ENCODE data around the gene SNAP29. TPM values are rescaled to one million over a fixed set of nuclear protein-coding genes. Genes with fewer than 3 reads are reported as not detected.
"Not testable (repeated sequence)": the region's sequence is repeated elsewhere in the genome, so short reads cannot be mapped to it uniquely, and the experiment has no call there.

SNAP29 gene
- polyA plus RNA-seq, 1 experiment: 34.6 TPM

- CTCF ChIA-PET: interaction anchor here (1.0 to 2.1 kb wide), 3 partner anchors 10 to 22 kb away, joined by 3 to 6 read pairs (median 4); partner anchors contain the start of gene CRKL
- POLR2A ChIA-PET; H3K36me3 ChIP-seq (ENCODE audit: control insufficient read depth, insufficient read depth, low read length); DNase-seq (ENCODE audit: low read depth); H3K27me3 ChIP-seq (ENCODE audit: control insufficient read depth, insufficient read depth, low read length); H3K4me3 ChIP-seq (ENCODE audit: low read depth, low read length): not testable (repeated sequence)
Measured at GRCh38 chr22:20935780-20936539, 77.2 kb downstream of the SNAP29 start.

- ChIA-PET POLR2A (interaction anchor here (0.5 to 0.6 kb wide), 2 partner anchors 10 to 14 kb away, joined by 5 to 8 read pairs; no protein-coding TSS in a partner anchor), CTCF (interaction anchor here (0.8 to 2.1 kb wide), 3 partner anchors 17 to 20 kb away, joined by 3 to 6 read pairs (median 3); partner anchors contain the start of gene CRKL)
- TF ChIP-seq, protein P1, sequence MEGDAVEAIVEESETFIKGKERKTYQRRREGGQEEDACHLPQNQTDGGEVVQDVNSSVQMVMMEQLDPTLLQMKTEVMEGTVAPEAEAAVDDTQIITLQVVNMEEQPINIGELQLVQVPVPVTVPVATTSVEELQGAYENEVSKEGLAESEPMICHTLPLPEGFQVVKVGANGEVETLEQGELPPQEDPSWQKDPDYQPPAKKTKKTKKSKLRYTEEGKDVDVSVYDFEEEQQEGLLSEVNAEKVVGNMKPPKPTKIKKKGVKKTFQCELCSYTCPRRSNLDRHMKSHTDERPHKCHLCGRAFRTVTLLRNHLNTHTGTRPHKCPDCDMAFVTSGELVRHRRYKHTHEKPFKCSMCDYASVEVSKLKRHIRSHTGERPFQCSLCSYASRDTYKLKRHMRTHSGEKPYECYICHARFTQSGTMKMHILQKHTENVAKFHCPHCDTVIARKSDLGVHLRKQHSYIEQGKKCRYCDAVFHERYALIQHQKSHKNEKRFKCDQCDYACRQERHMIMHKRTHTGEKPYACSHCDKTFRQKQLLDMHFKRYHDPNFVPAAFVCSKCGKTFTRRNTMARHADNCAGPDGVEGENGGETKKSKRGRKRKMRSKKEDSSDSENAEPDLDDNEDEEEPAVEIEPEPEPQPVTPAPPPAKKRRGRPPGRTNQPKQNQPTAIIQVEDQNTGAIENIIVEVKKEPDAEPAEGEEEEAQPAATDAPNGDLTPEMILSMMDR (IDR thresholded peaks at IDR 0.05; ENCODE audit: insufficient read depth, low read depth, low read length): no peak
Measured at GRCh38 chr22:20937031-20937793, 78.4 kb downstream of the SNAP29 start.

DNA sequence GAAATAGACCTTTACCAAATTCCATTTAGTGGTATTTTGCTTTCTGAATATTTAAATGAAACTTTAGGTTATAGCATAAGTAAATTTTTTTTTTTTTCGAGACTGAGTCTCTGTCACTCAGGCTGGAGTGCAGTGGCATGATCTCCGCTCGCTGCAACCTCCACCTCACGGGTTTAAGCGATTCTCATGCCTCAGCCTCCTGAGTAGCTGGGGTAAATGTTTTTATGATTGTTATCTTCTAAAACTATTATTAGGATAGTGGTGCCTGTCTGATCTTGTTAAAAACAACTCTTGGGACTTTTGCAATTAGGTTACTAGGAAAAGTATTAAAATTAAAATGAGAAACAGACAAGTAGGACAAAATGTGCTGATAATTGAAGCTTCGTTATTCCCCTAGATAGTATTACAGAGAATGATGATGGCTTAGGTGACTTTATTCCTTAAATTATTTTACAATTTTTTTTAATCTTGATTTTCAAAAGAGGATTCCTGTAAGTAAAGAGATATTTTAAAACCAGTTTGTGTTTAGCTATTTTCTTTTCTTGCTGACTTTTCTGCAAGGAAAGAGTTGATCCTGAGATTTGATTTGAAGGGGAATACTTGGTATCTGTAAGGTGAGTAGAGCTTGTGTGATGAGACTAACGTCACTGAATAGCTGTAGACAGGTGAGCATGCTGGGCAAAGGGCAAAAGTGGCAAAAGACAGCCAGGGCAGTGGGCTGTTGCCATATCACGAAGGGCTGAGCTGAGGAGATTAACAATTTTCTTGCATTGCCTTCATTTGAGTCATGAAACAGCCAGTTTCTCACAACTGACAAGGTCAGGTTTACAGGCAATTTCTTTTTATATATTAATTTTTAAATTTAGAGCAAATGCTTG lies 79.2 kb downstream of the SNAP29 start:
- ChIA-PET CTCF (interaction anchor here (0.8 to 2.1 kb wide), 3 partner anchors 17 to 21 kb away, joined by 3 to 6 read pairs (median 3); partner anchors contain the start of gene CRKL), POLR2A (interaction anchor here (0.5 kb wide), 1 partner anchor 9 kb away, joined by 5 read pairs; no protein-coding TSS in a partner anchor)
- no peak for DNase-seq (ENCODE audit: low read depth)
- TF ChIP-seq, protein P1 (IDR thresholded peaks at IDR 0.05; ENCODE audit: insufficient read depth, low read depth, low read length): no peak
- no peaks in the 10 kb centered on the region for H3K27me3 ChIP-seq (ENCODE audit: control insufficient read depth, insufficient read depth, low read length)
- peaks cover 8% of the 10 kb centered on the region for H3K36me3 ChIP-seq (ENCODE audit: control insufficient read depth, insufficient read depth, low read length)
- H3K4me3 ChIP-seq (ENCODE audit: low read depth, low read length): no peak overlapping the region

More at GRCh38 chr22:20937031-20937793, 78.4 kb downstream of the SNAP29 start:
- Histone ChIP-seq H3K36me3 (ENCODE audit: control insufficient read depth, insufficient read depth, low read length) (peaks cover 8% of the 10 kb centered on the region), H3K4me3 (ENCODE audit: low read depth, low read length) (no peak overlapping the region), H3K27me3 (ENCODE audit: control insufficient read depth, insufficient read depth, low read length) (no peaks in the 10 kb centered on the region)
- DNase-seq (ENCODE audit: low read depth): no peak

GRCh38 chr22:20939457-20940185 lies 80.8 kb downstream of the SNAP29 start:
- POLR2A ChIA-PET; H3K4me3 ChIP-seq (ENCODE audit: low read depth, low read length); H3K36me3 ChIP-seq (ENCODE audit: control insufficient read depth, insufficient read depth, low read length); H3K27me3 ChIP-seq (ENCODE audit: control insufficient read depth, insufficient read depth, low read length); DNase-seq (ENCODE audit: low read depth): not testable (repeated sequence)
- CTCF ChIA-PET: interaction anchor here (1.1 kb wide), 1 partner anchor 18 kb away, joined by 4 read pairs; no protein-coding TSS in a partner anchor

DNA sequence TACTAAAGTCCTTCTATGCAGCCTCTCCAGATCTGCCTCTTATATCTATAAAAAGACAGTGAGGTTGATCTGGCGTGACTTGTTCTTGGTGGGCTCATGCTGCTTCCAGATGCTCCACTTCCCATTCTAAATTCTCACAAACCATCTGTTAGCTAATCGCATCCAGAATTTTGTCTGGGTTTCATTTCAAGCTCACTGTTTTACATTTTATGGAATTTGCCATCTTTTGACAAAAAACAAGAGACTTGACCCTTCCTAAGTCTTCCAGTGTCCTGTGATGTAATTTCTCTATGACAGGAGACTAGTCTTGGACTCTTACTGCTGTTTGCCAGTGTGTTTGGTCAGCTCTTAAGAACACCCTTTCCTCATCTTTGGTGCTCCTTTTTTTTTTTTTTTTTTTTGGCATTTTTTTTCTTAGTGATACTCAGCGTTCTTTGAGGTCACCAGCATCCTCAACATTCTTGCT lies 81.4 kb downstream of the SNAP29 start:
- Histone ChIP-seq H3K36me3 (ENCODE audit: control insufficient read depth, insufficient read depth, low read length) (peaks cover 8% of the 10 kb centered on the region), H3K27me3 (ENCODE audit: control insufficient read depth, insufficient read depth, low read length) (no peaks in the 10 kb centered on the region), H3K4me3 (ENCODE audit: low read depth, low read length) (no peak overlapping the region)
- CTCF ChIA-PET: no interaction called here
- POLR2A ChIA-PET: no interaction called here
- TF ChIP-seq, protein P1 (IDR thresholded peaks at IDR 0.05; ENCODE audit: insufficient read depth, low read depth, low read length): no peak
- peak; percentile 77 for DNase-seq (ENCODE audit: low read depth)

Other genes starting within 250 kb of the SNAP29 start
- not detected in 2 replicates for gene SERPIND1, start 84.9 kb upstream of the SNAP29 start, polyA plus RNA-seq (2011; rRNA removed)
- gene PI4KA, start 196 bp upstream of the SNAP29 start, polyA plus RNA-seq (2011; rRNA removed): 23.7 and 34.2 TPM in 2 replicates
- gene CRKL, start 58.4 kb downstream of the SNAP29 start, polyA plus RNA-seq (2011; rRNA removed): 14.7 and 21.4 TPM in 2 replicates
- 0.25 and 0.28 TPM in 2 replicates for gene AIFM3, start 108.2 kb downstream of the SNAP29 start, polyA plus RNA-seq (2011; rRNA removed)
- gene LZTR1, start 123.3 kb downstream of the SNAP29 start, polyA plus RNA-seq (2011; rRNA removed): 30.1 and 45.9 TPM in 2 replicates
- gene THAP7, start 143.1 kb downstream of the SNAP29 start, polyA plus RNA-seq (2011; rRNA removed): 17.9 and 24.4 TPM in 2 replicates
- gene P2RX6, start 156.2 kb downstream of the SNAP29 start, polyA plus RNA-seq (2011; rRNA removed): 1.2 and 2.0 TPM in 2 replicates
- gene SLC7A4, start 173.6 kb downstream of the SNAP29 start, polyA plus RNA-seq (2011; rRNA removed): 0.27 and 0.29 TPM in 2 replicates
- not detected in 2 replicates for gene LRRC74B, start 186.9 kb downstream of the SNAP29 start, polyA plus RNA-seq (2011; rRNA removed)

Measured in BJ (cell line).